ENCODE measurements around the gene CRYBG1.

- TF ChIP-seq CTCF (IDR thresholded peaks at IDR 0.05) = peak; percentile 78
- TF ChIP-seq EZH2 (IDR thresholded peaks at IDR 0.05; ENCODE audit: borderline replicate concordance, insufficient read depth, low read depth, low read length, poor library complexity, severe bottlenecking) = no peak
Observed at GRCh38 chr6:106556368-106556960, 195.9 kb downstream of the CRYBG1 start.

Measured in B cell (primary cell).